H1 (cell line): ENCODE results near the gene RWDD1. TPM values are rescaled to one million over a fixed set of nuclear protein-coding genes. Genes with fewer than 3 reads are reported as not detected.

Source experiments
- CTCF ChIA-PET: fragments of 300-600 bp; sonication (Branson Sonifier 250); formaldehyde crosslinking; loops from one replicate; lab custom pipeline; 2021; ENCODE audit not compliant: partially characterized antibody; lab: Charles Lee
- POLR2A ChIA-PET: fragments of 300-600 bp; sonication (Branson Sonifier 250); formaldehyde crosslinking; loops from one replicate; lab custom pipeline; 2021; ENCODE audit warnings: inconsistent platforms; ENCODE audit not compliant: partially characterized antibody; lab: Charles Lee
- DNase-seq, 2 experiments: peaks; one replicate each; pipeline versions ENCODE4 v3.0.0 to v3.0.0-alpha.2; 2010 to 2022; ENCODE audit warnings: low spot score in 2 of 2, low read depth in 1 of 2, mixed read lengths in 1 of 2
- FAIRE-seq: peaks from 2 replicates; lab custom pipeline; 2011; peaks lifted over from hg19 to GRCh38; lab: Jason Lieb, UNC
- H2AFZ ChIP-seq: 2 replicates; pipeline ENCODE4 v1.8.1; 2012; ENCODE audit warnings: low read length, inconsistent platforms
- H2AK5ac ChIP-seq: 2 replicates; pipeline ENCODE4 v1.6.1; 2013; ENCODE audit warnings: low read depth, low read length
- H2BK120ac ChIP-seq: replicated peaks from 2 replicates; pipeline ENCODE3; 2013; ENCODE audit warnings: low read depth, low read length, inconsistent platforms
- H2BK12ac ChIP-seq: 2 replicates; pipeline ENCODE4 v1.6.1; 2013; ENCODE audit warnings: low read depth, low read length
- H2BK15ac ChIP-seq: 2 replicates; pipeline ENCODE4 v1.6.1; 2013; ENCODE audit warnings: low read length
- H2BK20ac ChIP-seq: 2 replicates; pipeline ENCODE4 v1.6.1; 2013; ENCODE audit warnings: low read length
- H2BK5ac ChIP-seq: 2 replicates; pipeline ENCODE4 v1.6.1; 2013; ENCODE audit warnings: low read depth, low read length
- H3K14ac ChIP-seq: 2 replicates; pipeline ENCODE4 v1.6.1; 2013; ENCODE audit warnings: inconsistent platforms; ENCODE audit not compliant: insufficient read length
- H3K18ac ChIP-seq: 2 replicates; pipeline ENCODE4 v1.6.1; 2013; ENCODE audit warnings: low read length; ENCODE audit errors: extremely low read depth
- H3K23ac ChIP-seq: 2 replicates; pipeline ENCODE4 v1.6.1; 2013; ENCODE audit warnings: inconsistent platforms; ENCODE audit not compliant: insufficient read length
- H3K23me2 ChIP-seq: 2 replicates; pipeline ENCODE4 v1.6.1; 2013; ENCODE audit warnings: low read depth, low read length
- H3K27ac ChIP-seq: 2 replicates; pipeline ENCODE4 v1.6.1; 2011; ENCODE audit warnings: low read depth, low read length, inconsistent platforms
- H3K27me3 ChIP-seq, 4 experiments: replicated peaks in 1 of 4; 1 replicate in 1 of 4; 2 replicates in 3 of 4; pipeline versions ENCODE4 v1.6.1 to v1.8.1; 2011 to 2013; ENCODE audit warnings: low read length in 3 of 4, mild to moderate bottlenecking in 3 of 4, inconsistent platforms in 2 of 4, mixed read lengths in 2 of 4, moderate library complexity in 1 of 4; ENCODE audit not compliant: control insufficient read depth in 3 of 4, insufficient read depth in 3 of 4; ENCODE audit errors: extremely low read depth in 1 of 4
- H3K36me3 ChIP-seq, 4 experiments: 2 replicates each; pipeline versions ENCODE4 v1.6.1 to v1.8.1; 2011 to 2013; ENCODE audit warnings: mild to moderate bottlenecking in 4 of 4, low read length in 3 of 4, moderate library complexity in 2 of 4, control low read depth in 1 of 4, inconsistent platforms in 1 of 4; ENCODE audit not compliant: insufficient read depth in 4 of 4, control insufficient read depth in 2 of 4
- H3K4ac ChIP-seq: replicated peaks from 2 replicates; pipeline ENCODE3; 2013; ENCODE audit warnings: low read length, low read depth, mixed read lengths, inconsistent platforms; ENCODE audit not compliant: insufficient read length
- H3K4me1 ChIP-seq, 4 experiments: replicated peaks in 1 of 4; 1 replicate in 1 of 4; 2 replicates in 3 of 4; pipeline versions ENCODE4 v1.6.1 to v1.8.1; 2011 to 2013; ENCODE audit warnings: low read length in 3 of 4, inconsistent platforms in 2 of 4, mixed read lengths in 1 of 4; ENCODE audit not compliant: insufficient read depth in 4 of 4, control insufficient read depth in 3 of 4
- H3K4me2 ChIP-seq, 2 experiments: 2 replicates each; pipeline versions ENCODE4 v1.6.1 to v1.8.1; 2011 to 2013; ENCODE audit warnings: low read depth in 2 of 2, low read length in 2 of 2, control low read depth in 1 of 2, inconsistent platforms in 1 of 2, mild to moderate bottlenecking in 1 of 2; ENCODE audit not compliant: insufficient read depth in 1 of 2
- H3K4me3 ChIP-seq, 4 experiments: fragments of 200-600, 300-600 bp in 1 of 4; sonication (generic), shearing (Covaris generic), sonication (Bioruptor Twin) in 1 of 4; 2 replicates each; pipeline versions ENCODE4 v1.5.1 to v1.8.1; 2011 to 2016; ENCODE audit warnings: low read length in 4 of 4, low read depth in 3 of 4, control low read depth in 2 of 4, inconsistent platforms in 2 of 4, mild to moderate bottlenecking in 2 of 4, mixed read lengths in 1 of 4, moderate library complexity in 1 of 4; ENCODE audit not compliant: insufficient read depth in 2 of 4; ENCODE audit errors: extremely low read depth in 1 of 4
- H3K56ac ChIP-seq: replicated peaks from 2 replicates; pipeline ENCODE3; 2013; ENCODE audit warnings: low read depth, mild to moderate bottlenecking, mixed read lengths, low read length, inconsistent platforms; ENCODE audit not compliant: insufficient read length
- H3K79me1 ChIP-seq: 2 replicates; pipeline ENCODE4 v1.6.1; 2013; ENCODE audit warnings: low read depth, low read length, control low read depth
- H3K79me2 ChIP-seq, 2 experiments: 2 replicates each; pipeline versions ENCODE4 v1.6.1 to v1.8.1; 2012 to 2013; ENCODE audit warnings: low read length in 2 of 2, mild to moderate bottlenecking in 2 of 2, inconsistent platforms in 1 of 2; ENCODE audit not compliant: insufficient read depth in 2 of 2, control insufficient read depth in 1 of 2
- H3K9ac ChIP-seq, 4 experiments: replicated peaks in 1 of 4; 1 replicate in 1 of 4; 2 replicates in 3 of 4; pipeline versions ENCODE4 v1.6.1 to v1.8.1; 2011 to 2013; ENCODE audit warnings: low read depth in 3 of 4, low read length in 3 of 4, control low read depth in 2 of 4, mild to moderate bottlenecking in 2 of 4, moderate library complexity in 2 of 4, inconsistent platforms in 1 of 4; ENCODE audit errors: extremely low read depth in 1 of 4
- H3K9me3 ChIP-seq, 2 experiments: 2 replicates each; pipeline versions ENCODE4 v1.6.1 to v1.8.1; 2012 to 2013; ENCODE audit warnings: mild to moderate bottlenecking in 2 of 2, moderate library complexity in 2 of 2, control low read depth in 1 of 2, inconsistent platforms in 1 of 2, low read depth in 1 of 2, low read length in 1 of 2, mixed read lengths in 1 of 2; ENCODE audit not compliant: insufficient read depth in 2 of 2
- H4K20me1 ChIP-seq, 2 experiments: replicated peaks in 1 of 2; 2 replicates each; pipeline versions ENCODE3 to v1.8.1; 2011 to 2013; ENCODE audit warnings: inconsistent platforms in 2 of 2, low read length in 2 of 2, mild to moderate bottlenecking in 1 of 2; ENCODE audit not compliant: insufficient read depth in 2 of 2, control insufficient read depth in 1 of 2
- H4K5ac ChIP-seq: 2 replicates; pipeline ENCODE4 v1.6.1; 2013; ENCODE audit warnings: low read length, low read depth, mixed read lengths, inconsistent platforms; ENCODE audit not compliant: insufficient read length
- H4K8ac ChIP-seq: 2 replicates; pipeline ENCODE4 v1.8.0; 2013; ENCODE audit warnings: mild to moderate bottlenecking, moderate library complexity, low read length, inconsistent platforms; ENCODE audit not compliant: insufficient read depth; ENCODE audit errors: extremely low read depth
- H4K91ac ChIP-seq: replicated peaks from 2 replicates; pipeline ENCODE3; 2013; ENCODE audit warnings: low read length, mixed read lengths, inconsistent platforms; ENCODE audit not compliant: insufficient read length
- BCL11A ChIP-seq, 2 experiments: IDR thresholded peaks; one replicate each; pipeline ENCODE4 v1.6.1; 2011; ENCODE audit warnings: low read depth in 2 of 2, low read length in 2 of 2, mild to moderate bottlenecking in 2 of 2
- BRCA1 ChIP-seq: IDR thresholded peaks from 2 replicates; pipeline ENCODE4 v1.6.1; 2012; ENCODE audit warnings: low read depth, low read length, improper control_type of control experiment
- GABPA ChIP-seq: IDR thresholded peaks from 2 replicates; pipeline ENCODE4 v1.6.1; 2011; ENCODE audit warnings: mild to moderate bottlenecking, low read length, moderate library complexity, borderline replicate concordance; ENCODE audit not compliant: insufficient read depth
- GTF2F1 ChIP-seq: IDR thresholded peaks from 2 replicates; pipeline ENCODE4 v1.6.1; 2012; ENCODE audit warnings: low read depth, low read length, improper control_type of control experiment, borderline replicate concordance
- JUN ChIP-seq: IDR thresholded peaks from 2 replicates; pipeline ENCODE4 v1.6.1; 2011; ENCODE audit warnings: low read depth, mild to moderate bottlenecking, improper control_type of control experiment, low read length
- MAX ChIP-seq: IDR thresholded peaks from 2 replicates; pipeline ENCODE4 v1.6.1; 2012; ENCODE audit warnings: inconsistent platforms
- NANOG ChIP-seq: IDR thresholded peaks from 2 replicates; pipeline ENCODE4 v1.6.1; 2011; ENCODE audit warnings: low read length, low read depth, mild to moderate bottlenecking, inconsistent platforms; ENCODE audit not compliant: insufficient read depth, poor library complexity, severe bottlenecking
- PHF8 ChIP-seq: fragments of 200-600 bp; sonication (generic); conservative IDR thresholded peaks from 2 replicates; pipeline ENCODE4 v1.7.1; 2012; ENCODE audit warnings: low read depth, mild to moderate bottlenecking, inconsistent platforms, low read length, moderate library complexity
- POLR2AphosphoS5 ChIP-seq: IDR thresholded peaks from 2 replicates; pipeline ENCODE4 v1.6.1; 2011; ENCODE audit warnings: low read depth, low read length
- RNF2 ChIP-seq: fragments of 200-900, 300-1000 bp; sonication (generic); IDR thresholded peaks from 2 replicates; pipeline ENCODE4 v1.7.1; 2016; ENCODE audit warnings: borderline replicate concordance, low read depth, mild to moderate bottlenecking, antibody characterized with exemption, low read length; ENCODE audit not compliant: poor library complexity, severe bottlenecking; ENCODE audit errors: missing control alignments
- SAP30 ChIP-seq: fragments of 300-600 bp; sonication (generic); IDR thresholded peaks from 2 replicates; pipeline ENCODE4 v1.7.1; 2012; ENCODE audit warnings: low read length, moderate library complexity, mild to moderate bottlenecking, inconsistent platforms; ENCODE audit not compliant: insufficient read depth, insufficient replicate concordance
- SIRT6 ChIP-seq: IDR thresholded peaks from one replicate; pipeline ENCODE4 v1.7.1; 2012; ENCODE audit warnings: low read length, inconsistent platforms
- SP4 ChIP-seq: IDR thresholded peaks from 2 replicates; pipeline ENCODE4 v1.6.1; 2012; ENCODE audit warnings: low read length, inconsistent platforms
- WGBS, 2 experiments: shearing (Covaris generic) in 1 of 2; methylation state at CpG; one replicate each; pipeline versions ENCODE4 v1.1.6 to v1.1.7; 2013 to 2015; ENCODE audit warnings: low lambda C conversion rate in 2 of 2, mixed read lengths in 2 of 2, inconsistent platforms in 1 of 2, low coverage in 1 of 2, missing lambda C conversion rate in 1 of 2; ENCODE audit not compliant: insufficient replicate concordance in 2 of 2, insufficient coverage in 1 of 2, insufficient read length in 1 of 2; ENCODE audit errors: extremely low coverage in 1 of 2, missing lambda C conversion rate in 1 of 2; 5-methylcytosine and 5-hydroxymethylcytosine counted together
- polyA plus RNA-seq, 7 experiments: library from polyadenylated mRNA; depleted of rRNA in 3 of 7; stranded (reverse) in 5 of 7; unstranded in 2 of 7; fragments of >200 nt in 5 of 7; fragments of 200-250 nt in 2 of 7; gene quantifications; 1 replicate in 5 of 7; 2 replicates in 1 of 7; 4 replicates in 1 of 7; pipeline versions ENCODE4 v1.2.1 to v1.2.3, GENCODE V29; 2011 to 2013; ENCODE audit warnings: missing spikeins in 2 of 7, mixed read lengths in 2 of 7
- total RNA-seq: library from RNA; stranded (reverse); fragmentation: NEBNext Ultra II Directional; extraction: Animal tissue kit (Norgen Biotek cat#: 25700); gene quantifications from 2 replicates; pipeline ENCODE4 v1.2.1, GENCODE V29; 2021

Gene RWDD1
- total and polyA plus RNA-seq, 2 of the 8 experiments (the other 6 are each of a cell fraction or from before 2014, with no cell fraction given), result 19.5 to 35.2 TPM

GRCh38 chr6:116522896-116523295 is 48.4 kb upstream of the RWDD1 start:
- Histone ChIP-seq H3K79me2 (no peaks in the 10 kb centered on the region), H3K4ac (no peak overlapping the region), H3K27ac (no peak overlapping the region), H3K9me3 (no peaks in the 10 kb centered on the region), H4K91ac (no peak overlapping the region), H4K20me1 (no peaks in the 10 kb centered on the region), H3K23ac (no peak overlapping the region), H3K4me2 (no peak overlapping the region), H2BK12ac (no peak overlapping the region), H3K4me3 (no peak overlapping the region), H3K9ac (no peak overlapping the region), H2AK5ac (no peak overlapping the region), H4K8ac (no peak overlapping the region), H2BK15ac (no peak overlapping the region), H2AFZ (no peak overlapping the region), H3K14ac (no peak overlapping the region), H4K5ac (no peak overlapping the region), H3K23me2 (no peaks in the 10 kb centered on the region), H2BK120ac (no peak overlapping the region), H2BK5ac (no peak overlapping the region), H3K56ac (no peak overlapping the region), H3K79me1 (no peaks in the 10 kb centered on the region), H3K36me3 (no peaks in the 10 kb centered on the region), H3K27me3 (no peaks in the 10 kb centered on the region), H3K18ac (no peak overlapping the region), H2BK20ac (no peak overlapping the region), H3K4me1 (peaks cover 0 to 3% (median 1%) of the 10 kb centered on the region in 4 experiments; a peak in 1 of 7 replicates)
- DNase-seq (no peak), FAIRE-seq (peak; percentile 85)
- TF ChIP-seq PHF8 (no peak), GTF2F1 (no peak), MAX (no peak), JUN (no peak), GABPA (no peak), SAP30 (no peak), BCL11A (IDR thresholded peaks at IDR 0.05; ENCODE audit: low read depth in 2 of 2, low read length in 2 of 2) (no peak), SIRT6 (no peak), NANOG (no peak), SP4 (no peak), RNF2 (no peak), BRCA1 (no peak), POLR2AphosphoS5 (no peak)
- WGBS, 2 experiments, result 67% methylated on average over 2 of the region's 2 CpGs; no CpG with 5 or more reads in 1 of the 2 experiments
- ChIA-PET POLR2A (interaction anchor here (0.9 kb wide), 1 partner anchor 9 kb away, joined by 3 read pairs; no protein-coding TSS in a partner anchor), CTCF (interaction anchor here (0.7 to 2.9 kb wide), 8 partner anchors 10 to 254 kb away, joined by 4 to 22 read pairs (median 7); partner anchors contain the start of gene CALHM5)
